ENCODE measurements around the gene ACY1. TPM values are rescaled to one million over a fixed set of nuclear protein-coding genes. Genes with fewer than 3 reads are reported as not detected.
A peak's percentile ranks its signal among the peaks of the same experiment; 100 is the strongest.

Gene ACY1
- 100 to 1,000 TPM; 223 to 479 (median 297) TPM for total RNA-seq
- long read RNA-seq, transcript ACY1-215 (15 exons, 1,684 nt), result major isoform, 56 of 62 reads
- long read RNA-seq, partial matches to known transcripts, result 1 of 62 reads
- long read RNA-seq, other reads (novel, unspliced or antisense), result 2 of 62 reads

- Histone ChIP-seq H3K27ac (peak within 1 kb of the TSS; percentile 74 to 91 (median 83)), H3K27me3 (no peaks in the 10 kb centered on the region), H3K9me3 (no peaks in the 10 kb centered on the region), H3K4me1 (peaks cover 0 to 28% (median 7%) of the 10 kb centered on the region in 4 donors), H3K36me3 (peaks cover 0 to 3% (median 0%) of the 10 kb centered on the region in 4 donors), H3K4me3 (peak within 1 kb of the TSS; percentile 55 to 80 (median 64))
- ATAC-seq (peak; percentile 80 to 90 (median 84)), DNase-seq (peak; percentile 94 to 97 (median 97))
- WGBS (ENCODE audit: insufficient coverage, low coverage, low lambda C conversion rate, missing lambda C conversion rate), result 0% methylated on average over 14 of the region's 68 CpGs
- intact Hi-C loops (cut with DNase I), result no loop called here
- TF ChIP-seq, protein P1, sequence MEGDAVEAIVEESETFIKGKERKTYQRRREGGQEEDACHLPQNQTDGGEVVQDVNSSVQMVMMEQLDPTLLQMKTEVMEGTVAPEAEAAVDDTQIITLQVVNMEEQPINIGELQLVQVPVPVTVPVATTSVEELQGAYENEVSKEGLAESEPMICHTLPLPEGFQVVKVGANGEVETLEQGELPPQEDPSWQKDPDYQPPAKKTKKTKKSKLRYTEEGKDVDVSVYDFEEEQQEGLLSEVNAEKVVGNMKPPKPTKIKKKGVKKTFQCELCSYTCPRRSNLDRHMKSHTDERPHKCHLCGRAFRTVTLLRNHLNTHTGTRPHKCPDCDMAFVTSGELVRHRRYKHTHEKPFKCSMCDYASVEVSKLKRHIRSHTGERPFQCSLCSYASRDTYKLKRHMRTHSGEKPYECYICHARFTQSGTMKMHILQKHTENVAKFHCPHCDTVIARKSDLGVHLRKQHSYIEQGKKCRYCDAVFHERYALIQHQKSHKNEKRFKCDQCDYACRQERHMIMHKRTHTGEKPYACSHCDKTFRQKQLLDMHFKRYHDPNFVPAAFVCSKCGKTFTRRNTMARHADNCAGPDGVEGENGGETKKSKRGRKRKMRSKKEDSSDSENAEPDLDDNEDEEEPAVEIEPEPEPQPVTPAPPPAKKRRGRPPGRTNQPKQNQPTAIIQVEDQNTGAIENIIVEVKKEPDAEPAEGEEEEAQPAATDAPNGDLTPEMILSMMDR (IDR thresholded peaks at IDR 0.05), result peak in 1 of 4 donors; percentile 3
- peak; percentile 95 for TF ChIP-seq POLR2A (IDR thresholded peaks at IDR 0.05)
Observed at GRCh38 chr3:51982838-51983577, at the start of gene ACY1. TSS of gene ACY1 (plus strand) at chr3:51983535. CDS start at chr3:51984065, 530 bp downstream.

DNA sequence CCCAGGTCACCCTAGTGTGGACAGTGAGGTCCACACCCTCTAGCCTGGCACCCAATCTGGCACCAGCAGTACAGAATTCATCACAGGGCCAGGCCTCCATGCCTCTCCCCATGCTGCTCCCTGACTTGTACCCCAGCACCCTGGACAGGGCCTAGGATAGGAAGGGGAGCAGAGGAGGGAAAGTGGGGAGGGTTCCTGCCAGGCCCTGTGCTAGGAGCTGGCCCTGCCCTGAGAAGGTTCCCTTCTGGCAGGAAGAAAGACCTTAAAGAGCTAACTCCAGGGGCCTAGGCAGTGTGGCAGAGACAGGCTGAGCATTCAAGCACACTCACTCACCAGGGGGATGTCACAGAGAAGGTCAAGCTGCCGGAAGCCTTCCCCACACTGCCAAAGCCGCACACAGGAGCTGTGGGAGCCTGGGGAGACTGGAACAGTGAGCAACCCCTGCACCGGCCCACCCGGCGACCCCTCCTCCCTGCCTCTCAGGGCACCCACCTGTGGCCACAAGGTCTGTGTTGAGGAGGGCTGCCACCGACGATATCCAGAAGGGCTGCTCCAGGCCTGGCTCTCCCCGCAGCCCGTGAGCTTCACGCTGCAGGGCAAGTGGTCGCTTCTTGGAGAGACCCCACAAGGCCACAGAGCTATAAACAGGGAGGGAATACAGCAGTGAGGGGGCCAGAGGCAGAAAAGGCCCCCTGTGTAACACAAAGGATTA is 49.0 kb upstream of the ACY1 start:
- intact Hi-C loops (cut with DNase I), result no loop called here
- Histone ChIP-seq H3K4me3 (no peak overlapping the region), H3K27ac (no peak overlapping the region), H3K36me3 (peaks cover 0 to 47% (median 12%) of the 10 kb centered on the region in 4 donors), H3K9me3 (no peaks in the 10 kb centered on the region), H3K4me1 (no peaks in the 10 kb centered on the region), H3K27me3 (no peaks in the 10 kb centered on the region)
- no peak for TF ChIP-seq POLR2A (IDR thresholded peaks at IDR 0.05)
- TF ChIP-seq, protein P1 (IDR thresholded peaks at IDR 0.05), result no peak
- WGBS (ENCODE audit: insufficient coverage, low coverage, low lambda C conversion rate, missing lambda C conversion rate), result 80% methylated on average over 1 of the region's 11 CpGs
- no peak for ATAC-seq
- DNase-seq, result peak in 1 of 3 donors; percentile 39

- Histone ChIP-seq H3K4me1 (peaks cover 0 to 6% (median 1%) of the 10 kb centered on the region in 4 donors), H3K27me3 (no peaks in the 10 kb centered on the region), H3K9me3 (no peaks in the 10 kb centered on the region), H3K4me3 (no peak overlapping the region), H3K27ac (no peak overlapping the region), H3K36me3 (peaks cover 0 to 47% (median 12%) of the 10 kb centered on the region in 4 donors)
- TF ChIP-seq POLR2A (IDR thresholded peaks at IDR 0.05), result no peak
- TF ChIP-seq, protein P1 (IDR thresholded peaks at IDR 0.05), result no peak
- DNase-seq (peak in 1 of 3 donors; percentile 39), ATAC-seq (no peak)
- WGBS (ENCODE audit: insufficient coverage, low coverage, low lambda C conversion rate, missing lambda C conversion rate), result 99% methylated on average over 9 of the region's 28 CpGs
- intact Hi-C loops (cut with DNase I), result no loop called here
Observed at GRCh38 chr3:51934991-51935885, 48.1 kb upstream of the ACY1 start.

Data from right lobe of liver (tissue), 6 donors.